ENCODE results near the gene RFLNA.

The RFLNA gene

GRCh38 chr12:124361996-124362395 is 67.1 kb downstream of the RFLNA start:
- DNase-seq: no peak

DNA sequence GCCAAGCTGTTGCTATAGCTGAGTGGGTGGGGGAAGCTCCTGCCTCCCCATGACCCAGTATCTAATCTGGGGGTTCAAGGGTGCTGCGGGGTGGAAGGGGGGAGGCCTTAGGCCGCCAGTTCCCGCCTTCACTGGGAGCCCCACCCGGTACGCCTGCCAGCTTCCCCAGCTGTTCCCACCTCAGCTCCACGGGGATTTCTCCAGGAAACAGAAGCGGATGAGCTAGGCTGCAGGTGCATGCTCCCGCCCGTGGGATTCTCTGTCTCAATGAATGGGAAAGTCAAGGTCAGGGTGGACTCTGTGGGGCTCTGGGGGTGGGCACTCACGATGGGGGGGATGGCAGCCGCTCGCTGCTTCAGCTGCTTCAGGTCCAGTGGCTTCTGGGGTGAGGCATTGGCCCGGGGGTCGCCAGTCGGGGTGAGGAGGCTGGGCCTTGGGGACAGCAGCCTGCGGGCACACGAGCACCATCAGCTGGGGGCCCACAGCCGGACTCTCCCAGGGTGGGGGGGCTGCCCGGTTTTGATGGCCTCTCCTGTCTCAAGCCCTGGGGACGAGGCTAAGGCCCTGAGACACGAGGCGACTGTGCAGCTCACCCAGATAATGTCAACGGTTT is 68.6 kb downstream of the RFLNA start:
- DNase-seq: no peak

DNA sequence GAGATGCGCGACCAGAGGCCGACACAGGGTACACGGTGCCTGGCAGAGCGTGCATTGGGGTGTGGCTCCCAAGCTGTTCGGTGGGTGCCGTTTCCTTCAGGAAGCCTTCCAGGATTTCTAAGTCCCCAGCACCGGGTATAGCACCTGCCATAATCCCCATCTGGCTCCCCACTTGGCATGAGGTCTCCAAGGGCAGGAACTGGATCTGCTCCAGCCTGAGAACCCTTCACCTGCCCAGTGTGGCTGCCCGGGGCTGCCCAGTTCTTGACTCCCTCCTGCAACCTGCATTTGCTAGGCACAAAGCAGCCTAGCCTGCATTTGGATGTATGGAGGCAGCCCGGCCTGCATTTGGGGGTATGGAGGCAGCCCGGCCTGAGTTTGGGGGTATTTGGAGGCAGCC is 69.7 kb downstream of the RFLNA start:
- no peak for DNase-seq
